Measurements from ENCODE around the gene SLC19A1. TPM values are rescaled to one million over a fixed set of nuclear protein-coding genes. Genes with fewer than 3 reads are reported as not detected.

The SLC19A1 gene
- total RNA-seq, 1 donor from 2014 or later, result 8.2 TPM

GRCh38 chr21:45514311-45515021 lies 27.8 kb downstream of the SLC19A1 start:
- no peak for ATAC-seq
- intact Hi-C loops (cut with DNase I), result no loop called here
- peak; percentile 66 for DNase-seq (ENCODE audit: missing footprints)

GRCh38 chr21:45513741-45514310 lies 28.4 kb downstream of the SLC19A1 start:
- DNase-seq (ENCODE audit: missing footprints) (peak; percentile 31), ATAC-seq (no peak)
- intact Hi-C loops (cut with DNase I), result no loop called here

DNA sequence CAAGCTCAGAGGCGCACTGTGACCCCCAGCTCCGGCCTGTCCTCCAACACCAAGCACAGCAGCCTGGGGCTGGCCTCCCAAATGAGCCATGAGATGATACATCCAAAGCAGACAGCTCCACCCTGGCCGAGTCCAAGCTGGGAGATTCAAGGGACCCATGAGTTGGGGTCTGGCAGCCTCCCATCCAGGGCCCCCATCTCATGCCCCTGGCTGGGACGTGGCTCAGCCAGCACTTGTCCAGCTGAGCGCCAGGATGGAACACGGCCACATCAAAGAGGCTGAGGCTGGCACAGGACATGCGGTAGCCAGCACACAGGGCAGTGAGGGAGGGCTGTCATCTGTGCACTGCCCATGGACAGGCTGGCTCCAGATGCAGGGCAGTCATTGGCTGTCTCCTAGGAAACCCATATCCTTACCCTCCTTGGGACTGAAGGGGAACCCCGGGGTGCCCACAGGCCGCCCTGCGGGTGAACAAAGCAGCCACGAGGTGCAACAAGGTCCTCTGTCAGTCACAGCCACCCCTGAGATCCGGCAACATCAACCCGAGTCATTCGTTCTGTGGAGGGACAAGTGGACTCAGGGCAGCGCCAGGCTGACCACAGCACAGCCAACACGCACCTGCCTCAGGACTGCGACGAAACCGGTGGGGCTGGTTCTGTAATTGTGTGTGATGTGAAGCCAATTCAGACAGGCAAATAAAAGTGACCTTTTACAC lies 29.1 kb downstream of the SLC19A1 start:
- DNase-seq (ENCODE audit: missing footprints) (peak; percentile 67), ATAC-seq (no peak)
- intact Hi-C loops (cut with DNase I), result no loop called here

- DNase-seq (ENCODE audit: missing footprints) (peak; percentile 60), ATAC-seq (no peak)
- intact Hi-C loops (cut with DNase I), result no loop called here
Measured at GRCh38 chr21:45512626-45513002, 29.6 kb downstream of the SLC19A1 start.

GRCh38 chr21:45511661-45512431 lies 30.4 kb downstream of the SLC19A1 start:
- ATAC-seq, result no peak
- intact Hi-C loops (cut with DNase I), result no loop called here
- DNase-seq (ENCODE audit: missing footprints), result peak; percentile 48

DNA sequence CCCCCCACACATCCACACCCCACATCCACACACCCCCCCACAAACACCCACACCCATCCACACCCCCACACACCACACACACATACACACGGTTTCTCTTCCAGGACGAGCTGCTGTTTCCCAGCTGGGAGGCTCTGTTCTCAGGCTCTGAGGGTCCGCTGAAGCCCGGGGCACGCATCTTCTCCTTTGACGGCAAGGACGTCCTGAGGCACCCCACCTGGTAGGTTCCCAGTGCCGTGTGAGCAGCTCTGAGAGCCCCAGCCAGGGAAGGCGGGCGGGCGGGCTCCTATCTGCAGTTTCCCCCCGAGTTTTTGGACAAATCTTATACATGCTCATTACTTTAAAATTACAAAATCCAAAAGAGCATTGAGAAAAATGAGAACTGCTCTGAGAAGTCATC lies 31.2 kb downstream of the SLC19A1 start:
- DNase-seq (ENCODE audit: missing footprints), result peak; percentile 8
- no peak for ATAC-seq
- intact Hi-C loops (cut with DNase I), result no loop called here

DNA sequence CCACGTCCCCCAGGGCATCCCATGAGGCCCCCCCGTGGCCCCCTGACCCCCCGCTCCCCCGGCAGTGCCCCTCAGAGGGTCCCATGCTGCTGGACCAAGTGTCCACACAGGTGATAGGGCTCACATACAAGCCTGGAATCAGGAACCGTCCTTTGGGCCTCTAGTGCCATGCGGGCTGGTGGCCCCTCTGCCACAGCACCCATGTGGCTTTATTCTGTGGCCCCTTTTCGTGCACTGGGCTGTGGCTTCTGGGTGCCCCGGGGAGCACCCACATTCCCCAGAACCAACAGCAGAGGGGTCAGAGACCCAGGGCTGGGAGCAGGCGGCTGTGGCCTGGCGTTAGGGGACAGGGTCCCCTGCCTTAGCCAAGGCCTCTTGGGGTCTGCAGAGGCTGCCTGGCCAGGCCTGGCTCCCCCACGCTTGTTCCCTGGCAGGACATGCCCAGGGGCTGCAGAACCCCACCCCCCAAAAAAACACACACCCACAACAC lies 31.7 kb downstream of the SLC19A1 start:
- ATAC-seq (no peak), DNase-seq (ENCODE audit: missing footprints) (peak; percentile 47)
- intact Hi-C loops (cut with DNase I), result no loop called here

GRCh38 chr21:45509566-45510465 lies 32.4 kb downstream of the SLC19A1 start:
- intact Hi-C loops (cut with DNase I), result no loop called here

DNA sequence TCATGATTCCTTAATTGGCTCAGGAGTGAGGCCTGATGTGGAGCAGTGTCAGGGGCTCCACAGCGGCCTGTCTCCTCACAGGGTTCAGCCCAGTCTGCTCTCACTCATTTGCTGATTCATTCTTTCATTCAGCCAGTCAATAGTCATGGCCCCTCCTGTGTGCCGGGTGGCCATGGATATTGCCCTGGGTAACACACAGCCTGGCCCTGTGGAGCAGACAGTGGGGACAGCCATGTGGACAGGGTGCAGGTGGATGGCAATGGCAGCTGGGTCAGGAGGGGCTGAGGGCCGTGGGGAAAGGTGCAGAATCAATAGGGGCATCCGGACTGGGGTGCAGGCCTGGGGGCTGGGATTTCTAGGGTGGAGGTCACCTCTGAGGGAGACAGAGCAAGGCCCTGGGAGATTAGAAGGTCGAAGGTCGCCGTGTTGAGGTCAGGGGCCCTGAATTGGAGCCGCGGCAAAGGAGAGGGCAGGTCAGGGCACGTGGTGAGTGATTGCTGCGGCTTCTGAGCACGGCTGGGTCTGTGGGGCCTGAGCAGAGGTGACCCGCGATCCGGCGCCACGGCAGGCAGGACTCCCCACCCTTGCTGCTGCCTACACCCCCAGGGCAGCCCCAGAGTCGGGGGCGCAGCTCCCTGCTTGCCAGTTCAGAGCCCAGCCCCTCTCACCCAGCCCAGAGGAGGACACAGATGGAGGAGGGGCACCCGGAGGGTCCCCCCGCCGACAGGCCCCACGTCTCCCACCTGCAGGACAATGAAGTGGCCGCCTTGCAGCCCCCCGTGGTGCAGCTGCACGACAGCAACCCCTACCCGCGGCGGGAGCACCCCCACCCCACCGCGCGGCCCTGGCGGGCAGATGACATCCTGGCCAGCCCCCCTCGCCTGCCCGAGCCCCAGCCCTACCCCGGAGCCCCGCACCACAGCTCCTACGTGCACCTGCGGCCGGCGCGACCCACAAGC lies 33.4 kb downstream of the SLC19A1 start:
- DNase-seq (ENCODE audit: missing footprints) (peak; percentile 58), ATAC-seq (no peak)
- intact Hi-C loops (cut with DNase I), result no loop called here

More at GRCh38 chr21:45509566-45510465, 32.4 kb downstream of the SLC19A1 start:
- DNase-seq (ENCODE audit: missing footprints) (peak; percentile 62), ATAC-seq (no peak)

GRCh38 chr21:45507888-45508508 lies 34.2 kb downstream of the SLC19A1 start:
- ATAC-seq (no peak), DNase-seq (ENCODE audit: missing footprints) (peak; percentile 22)
- intact Hi-C loops (cut with DNase I), result no loop called here

GRCh38 chr21:45507523-45507875 lies 34.7 kb downstream of the SLC19A1 start:
- ATAC-seq (no peak), DNase-seq (ENCODE audit: missing footprints) (no peak)
- intact Hi-C loops (cut with DNase I), result no loop called here

DNA sequence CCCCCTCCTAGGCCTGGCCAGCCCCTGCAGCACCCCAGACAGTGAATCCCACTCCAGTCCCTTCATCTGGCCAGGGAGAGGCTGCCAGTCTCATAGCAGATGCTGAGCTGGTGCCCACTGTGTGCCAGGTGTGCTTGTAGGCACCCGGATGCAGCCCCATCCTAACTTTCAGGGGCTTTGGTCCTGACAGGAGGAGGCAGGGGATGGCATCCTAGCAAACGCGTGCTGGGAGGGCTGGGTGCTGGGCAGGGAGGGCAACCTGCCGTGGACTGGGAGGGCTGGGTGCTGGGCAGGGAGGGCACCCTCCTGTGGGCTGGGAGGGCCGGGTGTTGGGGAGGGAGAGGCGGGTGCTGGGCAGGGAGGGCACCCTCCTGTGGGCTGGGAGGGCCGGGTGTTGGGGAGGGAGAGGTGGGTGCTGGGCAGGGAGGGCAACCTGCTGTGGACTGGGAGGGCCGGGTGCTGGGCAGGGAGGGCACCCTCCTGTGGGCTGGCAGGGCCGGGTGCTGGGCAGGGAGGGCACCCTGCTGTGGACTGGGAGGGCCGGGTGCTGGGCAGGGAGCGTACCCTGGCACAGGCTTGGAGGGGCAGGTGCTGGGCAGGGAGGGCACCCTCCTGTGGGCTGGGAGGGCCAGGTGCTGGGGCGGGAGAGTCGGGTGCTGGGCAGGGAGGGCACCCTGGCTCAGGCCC lies 35.3 kb downstream of the SLC19A1 start:
- DNase-seq (ENCODE audit: missing footprints), result peak; percentile 37
- intact Hi-C loops (cut with DNase I), result no loop called here
- ATAC-seq, result no peak

DNA sequence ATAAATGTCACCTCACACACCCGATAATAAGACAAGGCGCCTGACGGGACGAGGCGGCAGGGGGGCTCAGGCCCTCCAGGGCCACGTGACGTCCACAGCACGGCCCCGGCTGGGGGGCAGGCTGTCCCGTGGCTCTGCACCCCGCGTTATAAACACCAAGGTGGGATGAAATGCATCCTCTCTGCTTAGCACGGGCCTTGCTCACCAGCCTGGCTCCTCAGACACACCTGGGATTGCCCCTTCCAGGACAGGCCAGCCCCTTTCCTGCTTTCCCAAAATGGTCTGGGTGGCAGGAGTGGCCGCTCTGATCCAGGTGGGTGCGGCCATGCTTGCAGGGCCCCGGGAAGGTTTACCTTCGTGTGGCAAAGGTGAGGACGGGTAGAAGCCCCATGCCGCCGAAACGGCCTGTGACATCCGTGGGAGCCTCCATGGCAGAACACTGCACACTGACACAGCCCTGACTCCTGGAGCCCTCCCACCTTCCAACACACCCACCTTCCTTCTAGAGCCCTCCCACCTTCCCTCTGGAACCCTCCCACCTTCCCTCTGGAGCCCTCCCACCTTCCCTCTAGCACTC lies 35.9 kb downstream of the SLC19A1 start:
- intact Hi-C loops (cut with DNase I), result no loop called here
- ATAC-seq, result no peak
- DNase-seq (ENCODE audit: missing footprints), result peak; percentile 62

- intact Hi-C loops (cut with DNase I), result no loop called here
- DNase-seq (ENCODE audit: missing footprints) (peak; percentile 47), ATAC-seq (no peak)
Measured at GRCh38 chr21:45505416-45506021, 36.7 kb downstream of the SLC19A1 start.
